T-cell (primary cell): ENCODE measurements around the gene MAPRE2. TPM values are rescaled to one million over a fixed set of nuclear protein-coding genes. Genes with fewer than 3 reads are reported as not detected.

Experiments used
- ATAC-seq, 4 experiments: fragments of 200-7000 bp in 3 of 4; fragments of 150-1000 bp in 1 of 4; cut with Tn5 transposase; replicated peaks in 1 of 4; 1 replicate in 3 of 4; 2 replicates in 1 of 4; pipeline ENCODE4 v1.10.0; 2021; ENCODE audit warnings: moderate library complexity in 3 of 4, mild to moderate bottlenecking in 2 of 4, moderate number of reproducible peaks in 1 of 4
- CTCF ChIA-PET, 2 donors: fragments of 300-600 bp; sonication (Branson Sonifier 250); formaldehyde crosslinking; loops; one replicate each; lab custom pipeline; 2022; ENCODE audit warnings: antibody characterized with exemption in 2 of 2; lab: Charles Lee
- POLR2A ChIA-PET, 2 donors: fragments of 300-600 bp; sonication (Branson Sonifier 250); formaldehyde crosslinking; loops; one replicate each; lab custom pipeline; 2022; ENCODE audit warnings: antibody characterized with exemption in 2 of 2; lab: Charles Lee
- DNase-seq, 35 experiments: peaks; one replicate each; pipeline versions ENCODE4 v3.0.0 to v3.0.0-alpha.2; 2013 to 2023
- H3K27ac ChIP-seq: one replicate; pipeline ENCODE4 v1.5.1; 2013; ENCODE audit warnings: low read length
- H3K27me3 ChIP-seq, 2 experiments: replicated peaks in 1 of 2; 1 replicate in 1 of 2; 2 replicates in 1 of 2; pipeline versions ENCODE4 v1.6.1 to v1.7.0; 2013; ENCODE audit warnings: low read length in 1 of 2, mixed read lengths in 1 of 2; ENCODE audit not compliant: control insufficient read depth in 2 of 2, insufficient read depth in 2 of 2; ENCODE audit errors: extremely low read depth in 1 of 2
- H3K36me3 ChIP-seq, 2 donors: 1 replicate in 1 of 2; 2 replicates in 1 of 2; pipeline versions ENCODE4 v1.6.1 to v1.7.0; 2013; ENCODE audit warnings: low read length in 1 of 2; ENCODE audit not compliant: control insufficient read depth in 2 of 2, insufficient read depth in 1 of 2; ENCODE audit errors: extremely low read depth in 1 of 2
- H3K4me1 ChIP-seq, 2 experiments: 1 replicate in 1 of 2; 2 replicates in 1 of 2; pipeline versions ENCODE4 v1.6.1 to v1.7.0; 2013; ENCODE audit warnings: low read length in 2 of 2, mixed read lengths in 1 of 2; ENCODE audit not compliant: insufficient read depth in 2 of 2, control insufficient read depth in 1 of 2; ENCODE audit errors: extremely low read depth in 1 of 2
- H3K4me3 ChIP-seq, 2 donors: 1 replicate in 1 of 2; 2 replicates in 1 of 2; pipeline versions ENCODE4 v1.5.1 to v1.7.0; 2013; ENCODE audit warnings: mild to moderate bottlenecking in 2 of 2, low read length in 1 of 2, moderate library complexity in 1 of 2; ENCODE audit not compliant: control insufficient read depth in 1 of 2; ENCODE audit errors: extremely low read depth in 1 of 2
- H3K9me3 ChIP-seq: 2 replicates; pipeline ENCODE4 v1.7.0; 2013
- H3K27ac Mint-ChIP-seq, 2 donors: one replicate each; pipeline ENCODE4 v1.8.0; 2020 to 2021; ENCODE audit warnings: mild to moderate bottlenecking in 2 of 2, mixed read lengths in 2 of 2
- H3K27me3 Mint-ChIP-seq, 2 donors: one replicate each; pipeline ENCODE4 v1.8.0; 2021 to 2022; ENCODE audit warnings: mixed read lengths in 2 of 2
- H3K36me3 Mint-ChIP-seq: one replicate; pipeline ENCODE4 v1.8.0; 2021; ENCODE audit warnings: mixed read lengths
- H3K4me1 Mint-ChIP-seq, 3 donors: one replicate each; pipeline ENCODE4 v1.8.0; 2020 to 2022; ENCODE audit warnings: mixed read lengths in 3 of 3, mild to moderate bottlenecking in 1 of 3
- H3K4me3 Mint-ChIP-seq, 3 donors: one replicate each; pipeline ENCODE4 v1.8.0; 2020 to 2022; ENCODE audit warnings: mild to moderate bottlenecking in 3 of 3, mixed read lengths in 3 of 3, moderate library complexity in 3 of 3
- H3K9me3 Mint-ChIP-seq, 3 donors: one replicate each; pipeline ENCODE4 v1.8.0; 2020 to 2022; ENCODE audit warnings: mixed read lengths in 3 of 3
- WGBS: methylation state at CpG from one replicate; pipeline ENCODE4 v1.1.5; 2013; ENCODE audit warnings: missing lambda C conversion rate; ENCODE audit not compliant: insufficient coverage; 5-methylcytosine and 5-hydroxymethylcytosine counted together
- total RNA-seq, 35 experiments: library from RNA in 6 of 35; stranded (reverse) in 6 of 35; fragments of 120-200 nt in 1 of 35; gene quantifications; one replicate each; pipeline versions ENCODE4 v1.2.1 to v1.2.4 and lab custom pipeline; 2013 to 2026

Gene MAPRE2
- total RNA-seq, 5 donors from 2014 or later (not counting 1 experiment from before 2014, with no cell fraction given), result 45.6 to 96.7 (median 53.9) TPM

GRCh38 chr18:35179906-35180305 is 138.7 kb downstream of the MAPRE2 start:
- Histone ChIP-seq H3K36me3 (no peaks in the 10 kb centered on the region), H3K4me1 (no peaks in the 10 kb centered on the region), H3K4me3 (no peak overlapping the region), H3K9me3 (no peaks in the 10 kb centered on the region), H3K27me3 (no peaks in the 10 kb centered on the region), H3K27ac (no peak overlapping the region)
- ATAC-seq, result no peak
- Mint-ChIP-seq H3K27me3 (peaks cover 0 to 5% of the 10 kb centered on the region in 2 donors), H3K9me3 (peaks cover 5 to 9% (median 5%) of the 10 kb centered on the region in 3 donors), H3K36me3 (no peaks in the 10 kb centered on the region), H3K27ac (no peak overlapping the region), H3K4me1 (peaks cover 0 to 7% (median 5%) of the 10 kb centered on the region in 3 donors), H3K4me3 (no peak overlapping the region)
- ChIA-PET CTCF (interaction anchor here (1.0 to 1.1 kb wide), 2 partner anchors 13 to 35 kb away, joined by 3 to 7 read pairs; no protein-coding TSS in a partner anchor), POLR2A (no interaction called here)
- no peak for DNase-seq
- 98% methylated on average over 4 of the region's 4 CpGs for WGBS

GRCh38 chr18:35180455-35180854 is 139.2 kb downstream of the MAPRE2 start:
- H3K9me3 Mint-ChIP-seq, result peaks cover 5 to 9% (median 5%) of the 10 kb centered on the region in 3 donors

GRCh38 chr18:35182151-35182550 is 140.9 kb downstream of the MAPRE2 start:
- Mint-ChIP-seq H3K27me3 (peaks cover 0 to 5% of the 10 kb centered on the region in 2 donors), H3K36me3 (no peaks in the 10 kb centered on the region), H3K4me1 (no peaks in the 10 kb centered on the region), H3K27ac (no peak overlapping the region), H3K4me3 (no peak overlapping the region), H3K9me3 (peaks cover 0 to under 1% (median 0%) of the 10 kb centered on the region in 3 donors)
- WGBS, result 96% methylated on average over 4 of the region's 6 CpGs
- H3K4me1 ChIP-seq, result no peaks in the 10 kb centered on the region
- ATAC-seq (no peak), DNase-seq (no peak)
- no peak overlapping the region for H3K4me3 ChIP-seq
- no peaks in the 10 kb centered on the region for H3K27me3 ChIP-seq
- no peak overlapping the region for H3K27ac ChIP-seq
- POLR2A ChIA-PET, result no interaction called here
- CTCF ChIA-PET, result no interaction called here
- no peaks in the 10 kb centered on the region for H3K9me3 ChIP-seq
- H3K36me3 ChIP-seq, result no peaks in the 10 kb centered on the region

More at GRCh38 chr18:35180455-35180854, 139.2 kb downstream of the MAPRE2 start:
- Histone ChIP-seq H3K4me1 (no peaks in the 10 kb centered on the region), H3K27ac (no peak overlapping the region), H3K36me3 (no peaks in the 10 kb centered on the region), H3K4me3 (no peak overlapping the region), H3K27me3 (no peaks in the 10 kb centered on the region), H3K9me3 (no peaks in the 10 kb centered on the region)
- ATAC-seq, result no peak
- Mint-ChIP-seq H3K4me3 (no peak overlapping the region), H3K36me3 (no peaks in the 10 kb centered on the region), H3K4me1 (peaks cover 0 to 7% (median 4%) of the 10 kb centered on the region in 3 donors), H3K27me3 (peaks cover 0 to 5% of the 10 kb centered on the region in 2 donors), H3K27ac (no peak overlapping the region)
- CTCF ChIA-PET, result interaction anchor here (1.0 to 1.1 kb wide), 2 partner anchors 12 to 35 kb away, joined by 3 to 7 read pairs; no protein-coding TSS in a partner anchor
- WGBS, result 33% methylated on average over 1 of the region's 1 CpG
- POLR2A ChIA-PET, result no interaction called here
- no peak for DNase-seq

- no peak for ATAC-seq
- DNase-seq, result no peak
- no CpG with 5 or more reads among the region's 5 CpGs for WGBS
- Histone ChIP-seq H3K4me3 (no peak overlapping the region), H3K27me3 (no peaks in the 10 kb centered on the region), H3K27ac (no peak overlapping the region), H3K36me3 (no peaks in the 10 kb centered on the region), H3K4me1 (no peaks in the 10 kb centered on the region), H3K9me3 (no peaks in the 10 kb centered on the region)
- POLR2A ChIA-PET, result interaction anchor here in 1 of 2 donors (0.7 kb wide), 1 partner anchor 182 kb away, joined by 4 read pairs; no protein-coding TSS in a partner anchor
- Mint-ChIP-seq H3K4me1 (no peaks in the 10 kb centered on the region), H3K36me3 (no peaks in the 10 kb centered on the region), H3K27me3 (peaks cover 0 to 5% of the 10 kb centered on the region in 2 donors), H3K27ac (no peak overlapping the region), H3K4me3 (no peak overlapping the region), H3K9me3 (no peaks in the 10 kb centered on the region)
- CTCF ChIA-PET, result no interaction called here
Measured at GRCh38 chr18:35183886-35184285, 142.7 kb downstream of the MAPRE2 start.

GRCh38 chr18:35185771-35186170 is 144.6 kb downstream of the MAPRE2 start:
- Histone ChIP-seq H3K4me1 (no peaks in the 10 kb centered on the region), H3K9me3 (no peaks in the 10 kb centered on the region), H3K4me3 (no peak overlapping the region), H3K27me3 (no peaks in the 10 kb centered on the region), H3K36me3 (no peaks in the 10 kb centered on the region), H3K27ac (no peak overlapping the region)
- 100% methylated on average over 1 of the region's 2 CpGs for WGBS
- Mint-ChIP-seq H3K27ac (no peak overlapping the region), H3K4me1 (no peaks in the 10 kb centered on the region), H3K9me3 (no peaks in the 10 kb centered on the region), H3K27me3 (peaks cover 0 to 5% of the 10 kb centered on the region in 2 donors), H3K4me3 (no peak overlapping the region), H3K36me3 (no peaks in the 10 kb centered on the region)
- CTCF ChIA-PET, result interaction anchor here in 1 of 2 donors (1.3 kb wide), 1 partner anchor 177 kb away, joined by 5 read pairs; no protein-coding TSS in a partner anchor
- POLR2A ChIA-PET, result no interaction called here
- DNase-seq (peak in 1 of 35 experiments; percentile 17), ATAC-seq (no peak)

- Mint-ChIP-seq H3K4me1 (no peaks in the 10 kb centered on the region), H3K36me3 (no peaks in the 10 kb centered on the region), H3K9me3 (no peaks in the 10 kb centered on the region), H3K27ac (no peak overlapping the region), H3K4me3 (no peak overlapping the region), H3K27me3 (peaks cover 0 to 5% of the 10 kb centered on the region in 2 donors)
- no peak overlapping the region for H3K4me3 ChIP-seq
- ATAC-seq (no peak), DNase-seq (no peak)
- H3K9me3 ChIP-seq, result no peaks in the 10 kb centered on the region
- no peaks in the 10 kb centered on the region for H3K4me1 ChIP-seq
- H3K36me3 ChIP-seq, result no peaks in the 10 kb centered on the region
- ChIA-PET POLR2A (no interaction called here), CTCF (interaction anchor here (0.7 to 1.3 kb wide), 2 partner anchors 177 to 1429 kb away, joined by 4 to 5 read pairs; no protein-coding TSS in a partner anchor)
- H3K27ac ChIP-seq, result no peak overlapping the region
- no peaks in the 10 kb centered on the region for H3K27me3 ChIP-seq
- 62% methylated on average over 2 of the region's 6 CpGs for WGBS
Measured at GRCh38 chr18:35186291-35187034, 145.2 kb downstream of the MAPRE2 start.
